Peyer's patch (tissue), 4 donors: ENCODE results near the gene ABCA7.

Source experiments
- CTCF ChIP-seq, 6 experiments: fragments of 450-650 bp in 4 of 6; fragments of 200-600 bp in 2 of 6; sonication (generic) in 1 of 6; IDR thresholded peaks; one replicate each; pipeline ENCODE4 v1.5.1; 2017 to 2019; ENCODE audit warnings: antibody characterized with exemption in 6 of 6, mild to moderate bottlenecking in 3 of 6, moderate library complexity in 1 of 6
- POLR2A ChIP-seq, 2 donors: fragments of 450-650 bp; IDR thresholded peaks; one replicate each; pipeline ENCODE4 v1.5.1; 2017; ENCODE audit warnings: antibody characterized with exemption in 2 of 2, mild to moderate bottlenecking in 2 of 2, moderate library complexity in 2 of 2

- TF ChIP-seq CTCF (IDR thresholded peaks at IDR 0.05) (no peak), POLR2A (IDR thresholded peaks at IDR 0.05) (no peak)
These were observed 50.0 kb downstream of the ABCA7 start for GRCh38 chr19:1089891-1090290.
